NOMO-1 (cell line): ENCODE measurements around the gene PFKM.

Source experiments
- DNase-seq, 2 experiments: peaks; one replicate each; lab custom pipeline; 2025; ENCODE audit not compliant: unreplicated experiment in 2 of 2; lab: John Stamatoyannopoulos, UW

The PFKM gene

GRCh38 chr12:48119078-48119833, at the start of gene PFKM:
TSS of gene PFKM (plus strand) at chr12:48119364. CDS start at chr12:48122775, 3,411 bp downstream.
- DNase-seq = peak; percentile 77 to 86

DNA sequence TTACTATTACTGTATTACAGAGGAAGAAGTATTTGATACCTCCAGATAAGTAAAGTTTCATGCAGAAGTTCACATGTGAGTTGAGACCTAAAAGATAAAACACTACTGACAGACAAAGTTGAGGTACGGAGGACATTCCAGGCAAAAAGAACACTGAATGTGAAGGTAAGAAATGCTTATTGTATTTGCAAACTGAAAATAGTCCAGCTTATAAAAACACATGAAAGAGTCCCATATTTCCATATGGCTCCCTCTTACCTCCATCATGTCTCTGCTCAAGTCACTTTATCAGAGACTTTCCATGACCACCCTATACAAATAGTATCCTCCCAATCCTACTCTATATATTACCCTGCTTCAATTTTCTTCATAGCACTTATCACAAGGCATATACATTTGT, 49.1 kb upstream of the PFKM start:
- no peak for DNase-seq

GRCh38 chr12:48070731-48071130, 48.4 kb upstream of the PFKM start:
- DNase-seq = no peak

DNA sequence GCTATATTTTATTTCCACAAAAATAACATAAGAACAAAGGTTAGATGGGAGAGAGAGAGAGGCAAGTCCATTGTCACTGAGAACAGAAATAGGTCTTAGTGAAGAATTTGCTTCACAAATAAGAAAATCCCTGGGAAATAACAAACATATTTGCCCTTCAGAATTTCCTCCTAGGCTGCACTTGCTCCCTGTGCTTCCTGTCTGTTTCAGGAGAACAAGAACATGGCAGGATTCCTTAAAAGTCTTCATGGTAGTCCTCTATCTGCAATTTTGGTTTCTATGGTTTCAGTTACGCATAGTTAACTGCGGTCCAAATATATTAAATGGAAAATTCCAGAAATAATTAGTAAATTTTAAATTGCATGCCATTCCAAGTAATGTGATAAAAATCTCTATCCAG, 47.4 kb upstream of the PFKM start:
- no peak for DNase-seq

- DNase-seq = no peak
These were observed 46.9 kb upstream of the PFKM start for GRCh38 chr12:48072266-48072665.

DNA sequence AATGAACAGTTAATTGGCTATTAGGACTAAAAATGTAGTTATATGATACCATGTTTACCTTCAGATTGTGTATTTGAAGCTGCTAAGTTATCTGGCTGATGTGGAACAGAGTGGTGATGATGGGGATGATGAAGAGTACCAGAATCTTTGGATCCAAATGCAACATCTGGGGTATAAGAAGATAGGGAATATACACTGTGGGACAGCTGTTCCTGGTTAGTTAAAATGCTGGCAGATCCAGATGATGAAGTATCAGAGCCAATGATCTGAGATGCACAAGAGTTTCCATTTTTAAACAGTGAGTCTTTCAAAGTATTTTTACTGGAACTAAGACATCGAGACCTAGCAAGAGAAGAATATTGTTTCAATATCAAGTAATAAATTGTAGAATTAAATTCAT, 44.9 kb upstream of the PFKM start:
- no peak for DNase-seq

DNA sequence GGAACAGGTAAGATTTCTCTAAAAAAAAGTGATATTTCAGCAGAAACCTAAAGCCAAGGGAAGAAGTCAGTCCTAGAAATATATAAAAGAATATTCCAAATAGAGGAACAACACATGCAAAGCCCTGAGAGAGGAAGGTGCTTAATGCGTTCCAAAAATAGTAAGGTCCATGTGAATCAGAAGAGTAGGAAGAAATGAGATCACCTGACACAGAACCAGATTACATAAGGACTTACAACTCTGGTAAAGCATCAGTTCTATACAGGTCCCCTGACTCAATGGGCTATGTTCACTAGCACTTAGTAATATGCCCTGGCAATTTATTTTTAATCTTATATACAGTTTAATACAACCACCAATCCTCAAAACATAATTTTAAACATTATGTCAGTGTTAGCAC, 43.3 kb upstream of the PFKM start:
- no peak for DNase-seq

DNA sequence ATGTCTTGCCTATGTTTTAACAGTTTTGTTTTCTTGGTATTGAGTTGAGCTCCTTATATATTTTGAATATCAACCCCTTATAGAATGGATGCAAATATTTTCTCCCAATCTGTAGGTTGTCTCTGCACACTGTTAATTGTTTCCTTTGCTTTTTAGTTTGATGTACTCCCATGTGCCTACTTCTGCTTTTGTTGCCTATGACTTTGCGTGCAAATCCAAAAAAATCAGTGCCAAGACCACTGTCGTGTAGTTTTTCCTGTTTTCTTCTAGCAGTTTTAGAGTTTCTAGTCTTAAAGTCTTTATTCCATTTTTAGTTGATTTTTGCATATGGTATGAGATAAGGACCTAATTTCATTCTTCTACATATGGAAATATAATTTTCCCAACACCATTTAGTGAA, 42.1 kb upstream of the PFKM start:
- no peak for DNase-seq

GRCh38 chr12:48078901-48079300, 40.3 kb upstream of the PFKM start:
- DNase-seq = no peak

DNA sequence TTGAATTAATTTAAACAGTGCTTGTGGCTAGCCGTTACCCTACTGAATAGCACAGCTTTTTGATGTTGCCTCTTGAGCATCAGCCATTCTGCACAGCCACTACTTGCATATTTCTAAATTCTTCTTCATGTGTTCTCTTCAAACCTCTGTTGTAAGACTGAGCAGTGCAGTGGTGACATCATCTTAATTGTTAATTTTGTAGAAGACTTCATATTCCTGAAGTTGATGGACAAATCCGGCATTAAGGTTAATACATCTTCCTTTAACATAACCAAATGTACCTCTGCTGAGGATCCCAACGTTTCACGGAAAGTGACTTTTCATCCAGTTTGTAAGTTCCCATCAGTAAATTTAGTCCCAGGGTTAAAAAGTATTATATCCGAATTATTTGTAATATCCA, 38.9 kb upstream of the PFKM start:
- DNase-seq = no peak

- DNase-seq = no peak
These were observed 38.3 kb upstream of the PFKM start for GRCh38 chr12:48080821-48081220.

DNA sequence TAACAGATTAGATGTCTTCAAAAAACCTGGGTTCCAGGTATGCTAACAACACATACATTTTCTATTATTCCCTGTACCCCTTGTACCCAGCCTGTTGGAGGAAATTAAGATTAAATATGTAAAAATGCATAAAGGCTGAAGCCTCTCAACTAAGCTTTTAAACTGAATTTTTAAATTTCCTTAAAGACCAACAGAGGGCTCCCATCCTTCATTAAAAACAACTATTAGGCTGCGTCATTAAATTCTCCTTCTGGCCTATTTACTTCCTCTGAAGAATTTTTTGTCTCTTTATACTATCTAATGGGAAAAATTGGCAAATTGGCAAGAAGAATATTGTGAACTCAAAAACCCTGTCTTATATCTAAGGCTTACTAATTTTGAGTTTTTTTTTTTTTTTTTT, 35.1 kb upstream of the PFKM start:
- no peak for DNase-seq

DNA sequence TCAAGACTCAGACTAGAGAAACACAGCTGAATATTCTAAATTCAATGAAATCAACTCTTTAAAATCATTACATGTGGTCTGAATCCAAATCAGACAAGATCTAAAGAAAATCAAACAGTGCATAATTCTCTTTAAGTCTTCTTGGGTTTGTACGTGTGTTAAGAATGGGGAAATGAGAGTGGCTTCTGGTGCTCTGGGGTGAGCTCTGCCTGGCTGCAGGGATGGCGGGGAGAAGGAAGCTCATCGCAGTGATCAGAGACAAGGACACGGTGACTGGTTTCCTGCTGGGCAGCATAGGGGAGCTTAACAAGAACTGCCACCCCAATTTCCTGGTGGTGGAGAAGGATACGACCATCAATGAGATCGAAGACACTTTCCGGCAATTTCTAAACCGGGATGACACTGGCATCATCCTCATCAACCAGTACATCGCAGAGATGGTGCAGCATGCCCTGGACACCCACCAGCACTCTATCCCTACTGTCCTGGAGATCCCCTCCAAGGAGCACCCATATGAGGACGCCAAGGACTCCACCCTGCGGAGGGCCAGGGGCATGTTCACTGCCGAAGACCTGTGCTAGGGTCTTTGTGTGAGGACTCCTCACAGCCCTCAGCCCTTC, 34.2 kb upstream of the PFKM start:
- DNase-seq = peak in 1 of 2 experiments; percentile 5

DNA sequence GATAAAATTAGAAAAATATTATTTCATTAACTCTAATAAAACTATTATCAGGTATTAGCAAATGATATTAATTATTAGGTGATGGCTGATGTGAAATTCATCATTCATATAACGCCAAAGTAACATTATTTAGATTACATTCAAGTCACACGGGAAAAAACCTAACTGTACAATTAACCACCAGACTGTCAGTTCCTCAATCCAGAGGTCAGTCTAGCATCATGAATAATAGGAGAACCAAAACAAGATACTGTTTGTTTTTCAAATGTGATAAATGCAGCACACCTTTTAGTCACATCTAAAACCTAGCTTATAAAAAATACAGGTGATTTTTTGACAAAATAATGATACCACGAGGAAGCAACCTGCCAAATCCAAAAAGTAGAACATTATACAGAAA, 32.8 kb upstream of the PFKM start:
- DNase-seq = no peak

DNA sequence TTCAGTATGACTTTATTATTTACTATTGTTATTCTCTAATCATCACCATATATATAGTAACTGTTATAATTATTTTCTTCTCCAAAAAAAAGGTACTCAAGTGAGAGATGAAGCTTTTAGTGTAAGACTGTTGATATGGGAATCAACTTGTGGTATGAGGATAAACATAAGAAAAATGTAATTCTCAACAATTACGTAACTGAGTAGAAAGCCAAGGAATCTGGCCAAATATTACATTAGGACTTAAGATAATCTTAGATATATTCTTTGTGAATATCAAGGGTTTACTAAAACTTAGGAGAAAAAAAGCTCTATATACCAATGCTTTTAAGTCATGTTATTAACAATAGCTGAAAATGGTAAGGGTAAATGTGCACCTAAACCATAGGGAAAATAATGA, 26.6 kb upstream of the PFKM start:
- DNase-seq = no peak

DNA sequence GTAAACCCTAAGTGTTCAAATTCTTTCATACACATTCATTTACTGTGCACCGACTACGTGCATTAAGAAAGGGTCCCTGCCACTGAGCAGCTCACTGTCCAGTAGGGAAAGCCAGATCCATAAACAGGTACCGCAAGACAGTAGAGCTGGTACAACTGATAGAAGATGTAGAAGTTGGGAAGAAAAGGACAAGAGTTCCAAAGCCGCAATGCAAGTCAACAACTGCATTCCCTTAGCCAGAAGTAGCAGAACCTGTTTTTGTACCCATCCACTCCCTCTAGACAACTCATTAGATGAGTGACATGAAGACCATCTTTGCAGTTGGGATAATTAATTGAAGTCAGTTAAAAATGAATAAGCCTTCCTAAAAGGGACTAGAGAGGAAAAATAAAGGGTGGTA, 14.6 kb upstream of the PFKM start:
- DNase-seq = no peak

DNA sequence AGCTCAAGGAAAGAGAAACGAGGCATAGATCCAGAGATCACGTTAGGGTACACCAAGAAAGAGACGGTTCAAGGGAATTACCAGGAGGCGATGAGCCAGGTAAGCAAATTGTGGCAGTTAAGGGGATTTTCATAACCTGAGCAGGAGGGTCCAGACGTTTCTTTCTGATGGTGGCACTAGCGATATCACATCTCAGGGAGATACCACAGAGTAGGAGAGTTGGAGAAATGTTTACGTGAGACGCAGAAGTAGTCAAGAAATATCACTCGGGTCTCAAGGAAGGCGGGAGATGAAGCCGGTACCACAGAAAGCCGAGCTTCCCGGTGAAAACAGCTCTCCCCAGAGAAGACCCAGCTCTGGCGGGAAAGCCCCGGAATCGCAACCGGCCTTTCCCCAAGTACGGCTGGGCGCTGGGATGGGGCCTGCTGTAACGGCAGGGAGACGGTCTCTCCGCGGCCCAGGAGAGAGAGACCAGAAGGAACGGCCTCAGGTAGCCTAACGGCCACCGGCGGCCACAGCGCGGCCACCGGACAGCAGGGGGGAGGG, 13.8 kb upstream of the PFKM start:
- peak in 1 of 2 experiments; percentile 24 for DNase-seq

- peak; percentile 65 to 90 for DNase-seq
These were observed 13.1 kb upstream of the PFKM start, which contains the start of gene SENP1 for GRCh38 chr12:48105867-48106680. TSS of gene SENP1 (minus strand) at chr12:48106079. CDS start at chr12:48101472, 4,607 bp downstream.

DNA sequence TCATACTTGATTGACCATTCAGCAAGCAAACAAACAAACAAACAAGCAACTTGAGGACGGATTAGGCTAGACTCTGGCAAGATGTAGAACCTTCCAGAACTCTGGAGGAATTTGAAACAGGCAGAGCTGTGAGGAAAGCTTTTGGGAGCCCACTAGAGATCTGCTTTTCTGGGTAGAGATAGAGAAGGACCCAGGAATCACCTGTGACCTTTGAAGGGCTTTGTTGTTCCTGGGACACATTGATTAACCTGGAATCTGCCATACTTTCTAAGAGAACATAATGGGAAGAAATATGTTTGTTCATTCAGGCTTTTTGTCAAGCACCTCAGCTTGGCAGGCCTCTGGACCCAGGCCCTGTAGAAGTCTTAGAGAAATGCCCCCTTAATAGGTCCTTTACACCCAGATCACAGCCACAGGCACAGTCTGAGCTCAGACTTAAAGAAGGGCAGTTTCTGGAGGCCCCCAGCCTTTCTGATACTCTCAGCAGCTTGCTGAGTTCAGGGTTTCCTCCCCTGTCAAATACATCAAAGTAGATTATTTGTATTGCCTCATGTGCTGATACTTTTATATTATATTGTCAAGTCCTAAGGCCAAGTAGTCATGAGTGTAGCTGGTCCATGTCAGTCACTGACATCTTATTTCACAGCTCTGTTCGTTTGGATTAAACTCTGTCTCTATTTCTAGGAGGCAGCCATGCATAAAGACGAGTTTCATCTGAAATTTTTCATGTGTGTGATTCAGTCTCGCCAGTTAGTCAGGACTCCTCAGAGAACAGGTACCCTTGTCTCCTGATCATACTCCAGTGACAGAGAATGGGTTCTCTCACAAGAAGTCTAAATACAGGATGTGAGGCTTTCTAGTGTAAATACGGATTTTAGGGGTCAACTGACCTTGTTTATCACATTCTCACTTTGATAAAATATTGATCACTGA, 12.2 kb upstream of the PFKM start:
- DNase-seq = no peak

- no peak for DNase-seq
These were observed 9.7 kb upstream of the PFKM start for GRCh38 chr12:48109424-48109823.
